ENCODE data around the gene KIAA1671. TPM values are rescaled to one million over a fixed set of nuclear protein-coding genes. Genes with fewer than 3 reads are reported as not detected.

The KIAA1671 gene
- polyA plus RNA-seq, 1 of the 3 experiments (the other 2 are of a cell fraction) = 7.4 TPM

DNA sequence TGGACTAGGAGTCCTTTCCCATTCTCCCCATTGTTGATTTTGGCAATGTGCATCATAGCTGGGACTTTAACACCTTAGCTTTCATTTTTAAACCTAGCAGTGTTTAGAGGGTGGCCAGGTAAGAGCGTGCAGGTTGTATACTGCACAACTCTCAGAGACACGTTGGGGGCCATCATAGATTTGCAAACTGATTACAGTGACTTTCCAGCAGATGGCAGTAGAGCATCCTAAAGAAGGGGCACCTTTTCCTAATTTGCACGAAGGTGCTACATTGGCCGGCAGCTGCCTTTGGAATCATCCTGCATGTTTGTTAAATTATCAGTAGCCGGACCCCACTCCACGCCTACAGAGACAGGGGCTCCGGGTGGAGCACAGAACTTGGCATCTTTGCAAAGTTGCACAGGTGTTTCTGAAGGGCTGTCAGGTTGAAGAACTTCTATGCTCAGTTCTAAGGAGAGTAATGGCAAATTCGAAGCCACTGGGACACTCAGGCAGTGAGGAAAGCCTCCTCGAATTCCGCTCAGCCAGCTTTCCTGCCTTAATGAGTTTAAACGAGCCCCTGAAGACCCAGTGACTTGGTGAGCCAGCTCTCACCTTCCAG lies 13.7 kb upstream of the KIAA1671 start:
- H3F3A ChIP-seq (replicated peaks; ENCODE audit: insufficient read depth) = no peaks in the 10 kb centered on the region
- H3K79me2 ChIP-seq (ENCODE audit: insufficient read depth) = no peaks in the 10 kb centered on the region
- WGBS (ENCODE audit: low lambda C conversion rate) = 4% methylated on average over 8 of the region's 11 CpGs
- peak; percentile 76 for DNase-seq
- no peak overlapping the region for H2AFZ ChIP-seq (ENCODE audit: low read depth)
- CTCF ChIA-PET = interaction anchor here (0.6 to 20.1 kb wide), 41 partner anchors 9 to 263 kb away, joined by 3 to 513 read pairs (median 4); partner anchors contain the start of gene KIAA1671
- H3K27me3 ChIP-seq (ENCODE audit: insufficient read depth) = 0 out of 2 replicates have a peak, but pooled peaks cover 12% of the 10 kb centered on the region
- peaks cover 0 to 3% of the 10 kb centered on the region in 2 experiments; a peak in 1 of 4 replicates for H3K4me1 ChIP-seq (ENCODE audit: control insufficient read depth in 1 of 2, insufficient read depth in 2 of 2, low read depth in 1 of 2, low read length in 1 of 2)
- H3K9ac ChIP-seq = no peak overlapping the region
- no peaks in the 10 kb centered on the region for H4K20me1 ChIP-seq (ENCODE audit: insufficient read depth)
- H3K36me3 ChIP-seq (replicated peaks in 1 of 2; ENCODE audit: control insufficient read depth in 1 of 2, insufficient read depth in 2 of 2, low read length in 1 of 2) = no peaks in the 10 kb centered on the region
- H3K9me3 ChIP-seq = no peaks in the 10 kb centered on the region
- TF ChIP-seq MEF2A (IDR thresholded peaks at IDR 0.05; ENCODE audit: borderline replicate concordance, low read depth) (no peak), CHD2 (IDR thresholded peaks at IDR 0.05; ENCODE audit: low read length, partially characterized antibody) (no peak), RCOR1 (IDR thresholded peaks at IDR 0.05; ENCODE audit: low read length) (0 out of 2 replicates have a peak, but pooled peaks have one; percentile 22), SMC3 (IDR thresholded peaks at IDR 0.05; ENCODE audit: low read depth, low read length) (peak; percentile 78), JUND (IDR thresholded peaks at IDR 0.05) (no peak), RAD21 (IDR thresholded peaks at IDR 0.05; ENCODE audit: low read length) (peak; percentile 79), NFIC (IDR thresholded peaks at IDR 0.05; ENCODE audit: borderline replicate concordance) (no peak), GATA2 (CRISPR knock-in tag; IDR thresholded peaks at IDR 0.05) (peak; percentile 88), YY1 (IDR thresholded peaks at IDR 0.05; ENCODE audit: low read depth) (peak; percentile 19; the same call in 1 of the 2 replicates)
- TF ChIP-seq, protein P1, sequence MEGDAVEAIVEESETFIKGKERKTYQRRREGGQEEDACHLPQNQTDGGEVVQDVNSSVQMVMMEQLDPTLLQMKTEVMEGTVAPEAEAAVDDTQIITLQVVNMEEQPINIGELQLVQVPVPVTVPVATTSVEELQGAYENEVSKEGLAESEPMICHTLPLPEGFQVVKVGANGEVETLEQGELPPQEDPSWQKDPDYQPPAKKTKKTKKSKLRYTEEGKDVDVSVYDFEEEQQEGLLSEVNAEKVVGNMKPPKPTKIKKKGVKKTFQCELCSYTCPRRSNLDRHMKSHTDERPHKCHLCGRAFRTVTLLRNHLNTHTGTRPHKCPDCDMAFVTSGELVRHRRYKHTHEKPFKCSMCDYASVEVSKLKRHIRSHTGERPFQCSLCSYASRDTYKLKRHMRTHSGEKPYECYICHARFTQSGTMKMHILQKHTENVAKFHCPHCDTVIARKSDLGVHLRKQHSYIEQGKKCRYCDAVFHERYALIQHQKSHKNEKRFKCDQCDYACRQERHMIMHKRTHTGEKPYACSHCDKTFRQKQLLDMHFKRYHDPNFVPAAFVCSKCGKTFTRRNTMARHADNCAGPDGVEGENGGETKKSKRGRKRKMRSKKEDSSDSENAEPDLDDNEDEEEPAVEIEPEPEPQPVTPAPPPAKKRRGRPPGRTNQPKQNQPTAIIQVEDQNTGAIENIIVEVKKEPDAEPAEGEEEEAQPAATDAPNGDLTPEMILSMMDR (IDR thresholded peaks at IDR 0.05) = peak; percentile 86
- TF ChIP-seq, protein P2, sequence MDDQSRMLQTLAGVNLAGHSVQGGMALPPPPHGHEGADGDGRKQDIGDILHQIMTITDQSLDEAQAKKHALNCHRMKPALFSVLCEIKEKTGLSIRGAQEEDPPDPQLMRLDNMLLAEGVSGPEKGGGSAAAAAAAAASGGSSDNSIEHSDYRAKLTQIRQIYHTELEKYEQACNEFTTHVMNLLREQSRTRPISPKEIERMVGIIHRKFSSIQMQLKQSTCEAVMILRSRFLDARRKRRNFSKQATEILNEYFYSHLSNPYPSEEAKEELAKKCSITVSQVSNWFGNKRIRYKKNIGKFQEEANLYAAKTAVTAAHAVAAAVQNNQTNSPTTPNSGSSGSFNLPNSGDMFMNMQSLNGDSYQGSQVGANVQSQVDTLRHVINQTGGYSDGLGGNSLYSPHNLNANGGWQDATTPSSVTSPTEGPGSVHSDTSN (IDR thresholded peaks at IDR 0.05) = no peak
- H3K4me2 ChIP-seq = no peak overlapping the region
- no peak overlapping the region for H3K27ac ChIP-seq (ENCODE audit: low read depth in 2 of 2, low read length in 1 of 2)
- POLR2A ChIA-PET = no interaction called here
- no peak overlapping the region; a peak in 1 of 4 replicates for H3K4me3 ChIP-seq (ENCODE audit: low read depth in 2 of 2, low read length in 1 of 2)
- no peaks in the 10 kb centered on the region for H3K9me2 ChIP-seq

DNA sequence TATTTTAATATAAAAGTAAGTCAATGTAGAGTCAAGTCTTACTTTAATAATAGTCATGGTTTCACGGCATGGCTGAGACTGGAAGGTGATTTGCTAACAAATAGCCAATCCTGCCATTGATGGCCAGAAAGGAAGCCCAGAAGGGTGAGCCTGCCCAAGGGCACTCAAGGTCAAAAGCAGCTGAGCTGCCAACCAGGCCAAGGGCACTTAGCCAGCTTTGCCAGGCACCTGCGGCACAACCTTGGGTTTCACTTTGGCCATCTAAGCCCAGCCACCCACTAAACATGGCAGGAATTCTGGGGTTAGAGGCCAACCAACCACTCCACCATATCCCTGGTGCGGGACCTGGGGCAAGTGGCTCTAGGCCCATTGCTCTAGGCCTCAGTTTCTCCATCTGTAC lies 10.2 kb upstream of the KIAA1671 start:
- H4K20me1 ChIP-seq (ENCODE audit: insufficient read depth) = no peaks in the 10 kb centered on the region
- no peaks in the 10 kb centered on the region for H3K9me3 ChIP-seq
- H3K9ac ChIP-seq = no peak overlapping the region
- no peaks in the 10 kb centered on the region for H3K36me3 ChIP-seq (replicated peaks in 1 of 2; ENCODE audit: control insufficient read depth in 1 of 2, insufficient read depth in 2 of 2, low read length in 1 of 2)
- 90% methylated on average over 2 of the region's 3 CpGs for WGBS (ENCODE audit: low lambda C conversion rate)
- no peaks in the 10 kb centered on the region for H3K79me2 ChIP-seq (ENCODE audit: insufficient read depth)
- H3K4me2 ChIP-seq = no peak overlapping the region
- H3K9me2 ChIP-seq = no peaks in the 10 kb centered on the region
- H3F3A ChIP-seq (replicated peaks; ENCODE audit: insufficient read depth) = no peaks in the 10 kb centered on the region
- no peaks in the 10 kb centered on the region for H3K27me3 ChIP-seq (ENCODE audit: insufficient read depth)
- no peak overlapping the region for H3K27ac ChIP-seq (ENCODE audit: low read depth in 2 of 2, low read length in 1 of 2)
- CTCF ChIA-PET = interaction anchor here (20.1 kb wide), 1 partner anchor 113 kb away, joined by 513 read pairs; no protein-coding TSS in a partner anchor
- H3K4me3 ChIP-seq (ENCODE audit: low read depth in 2 of 2, low read length in 1 of 2) = no peak overlapping the region
- H3K4me1 ChIP-seq (ENCODE audit: control insufficient read depth in 1 of 2, insufficient read depth in 2 of 2, low read depth in 1 of 2, low read length in 1 of 2) = peaks cover 0 to 3% of the 10 kb centered on the region in 2 experiments; a peak in 1 of 4 replicates
- no peak overlapping the region for H2AFZ ChIP-seq (ENCODE audit: low read depth)
- POLR2A ChIA-PET = no interaction called here
- DNase-seq = no peak
- TF ChIP-seq, protein P1 (IDR thresholded peaks at IDR 0.05) = no peak
- TF ChIP-seq, protein P3, sequence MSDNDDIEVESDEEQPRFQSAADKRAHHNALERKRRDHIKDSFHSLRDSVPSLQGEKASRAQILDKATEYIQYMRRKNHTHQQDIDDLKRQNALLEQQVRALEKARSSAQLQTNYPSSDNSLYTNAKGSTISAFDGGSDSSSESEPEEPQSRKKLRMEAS (IDR thresholded peaks at IDR 0.05; ENCODE audit: low read depth) = no peak
- TF ChIP-seq NRF1 (IDR thresholded peaks at IDR 0.05; ENCODE audit: low read depth, low read length) = no peak
- TF ChIP-seq, protein P2 (IDR thresholded peaks at IDR 0.05) = no peak
- TF ChIP-seq RAD21 (IDR thresholded peaks at IDR 0.05; ENCODE audit: low read length) = no peak
- TF ChIP-seq, protein P4, sequence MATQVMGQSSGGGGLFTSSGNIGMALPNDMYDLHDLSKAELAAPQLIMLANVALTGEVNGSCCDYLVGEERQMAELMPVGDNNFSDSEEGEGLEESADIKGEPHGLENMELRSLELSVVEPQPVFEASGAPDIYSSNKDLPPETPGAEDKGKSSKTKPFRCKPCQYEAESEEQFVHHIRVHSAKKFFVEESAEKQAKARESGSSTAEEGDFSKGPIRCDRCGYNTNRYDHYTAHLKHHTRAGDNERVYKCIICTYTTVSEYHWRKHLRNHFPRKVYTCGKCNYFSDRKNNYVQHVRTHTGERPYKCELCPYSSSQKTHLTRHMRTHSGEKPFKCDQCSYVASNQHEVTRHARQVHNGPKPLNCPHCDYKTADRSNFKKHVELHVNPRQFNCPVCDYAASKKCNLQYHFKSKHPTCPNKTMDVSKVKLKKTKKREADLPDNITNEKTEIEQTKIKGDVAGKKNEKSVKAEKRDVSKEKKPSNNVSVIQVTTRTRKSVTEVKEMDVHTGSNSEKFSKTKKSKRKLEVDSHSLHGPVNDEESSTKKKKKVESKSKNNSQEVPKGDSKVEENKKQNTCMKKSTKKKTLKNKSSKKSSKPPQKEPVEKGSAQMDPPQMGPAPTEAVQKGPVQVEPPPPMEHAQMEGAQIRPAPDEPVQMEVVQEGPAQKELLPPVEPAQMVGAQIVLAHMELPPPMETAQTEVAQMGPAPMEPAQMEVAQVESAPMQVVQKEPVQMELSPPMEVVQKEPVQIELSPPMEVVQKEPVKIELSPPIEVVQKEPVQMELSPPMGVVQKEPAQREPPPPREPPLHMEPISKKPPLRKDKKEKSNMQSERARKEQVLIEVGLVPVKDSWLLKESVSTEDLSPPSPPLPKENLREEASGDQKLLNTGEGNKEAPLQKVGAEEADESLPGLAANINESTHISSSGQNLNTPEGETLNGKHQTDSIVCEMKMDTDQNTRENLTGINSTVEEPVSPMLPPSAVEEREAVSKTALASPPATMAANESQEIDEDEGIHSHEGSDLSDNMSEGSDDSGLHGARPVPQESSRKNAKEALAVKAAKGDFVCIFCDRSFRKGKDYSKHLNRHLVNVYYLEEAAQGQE (IDR thresholded peaks at IDR 0.05; ENCODE audit: low read depth, low read length) = no peak
- no peak for TF ChIP-seq TCF12 (IDR thresholded peaks at IDR 0.05)
